Measurements from ENCODE around the gene OR6J1.
A peak's percentile ranks its signal among the peaks of the same experiment; 100 is the strongest.
"Not testable (repeated sequence)": the region's sequence is repeated elsewhere in the genome, so short reads cannot be mapped to it uniquely, and the experiment has no call there.

The OR6J1 gene

GRCh38 chr14:22601456-22601855 lies 42.7 kb downstream of the OR6J1 start:
- DNase-seq: no peak

- DNase-seq: no peak
These were observed 44.1 kb downstream of the OR6J1 start for GRCh38 chr14:22600027-22600426.

DNA sequence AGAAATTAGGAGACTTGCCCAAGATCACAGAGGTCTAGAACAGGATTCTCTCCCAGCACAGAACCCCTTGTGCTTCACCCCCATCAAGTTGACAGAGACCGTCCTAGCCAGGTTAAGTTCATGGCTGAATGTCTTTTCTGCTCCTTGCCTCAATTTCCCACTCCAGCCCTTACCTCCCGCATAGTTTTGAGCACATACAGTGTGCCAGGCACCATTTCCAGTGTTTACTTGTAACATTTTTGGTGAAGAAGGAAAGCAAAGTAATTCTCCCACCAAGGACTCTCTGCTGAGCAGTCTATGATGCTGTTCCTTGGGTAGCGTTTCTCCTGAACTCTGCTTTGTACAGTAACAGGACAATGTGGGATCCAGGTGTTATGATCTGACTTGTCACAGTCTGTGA lies 44.8 kb downstream of the OR6J1 start:
- no peak for DNase-seq

DNA sequence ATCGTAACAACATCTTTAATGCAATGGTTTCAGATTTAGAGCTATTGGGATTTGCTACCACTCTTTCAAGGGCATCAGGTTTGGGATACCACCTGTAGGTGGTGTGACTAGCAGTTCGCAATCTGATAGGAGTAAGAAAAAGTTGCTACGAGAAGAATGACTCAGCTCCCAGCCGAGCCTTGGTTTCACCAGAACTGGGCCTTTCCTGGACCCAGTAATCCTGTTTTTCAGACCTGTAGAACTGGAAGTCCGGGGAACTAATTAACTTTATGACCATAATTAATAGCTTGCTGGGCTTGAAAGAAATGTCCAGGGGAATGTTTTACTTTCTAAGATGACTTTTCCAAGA lies 45.3 kb downstream of the OR6J1 start:
- DNase-seq: peak; percentile 38

GRCh38 chr14:22598099-22598895 lies 45.9 kb downstream of the OR6J1 start, which contains the start of gene ABHD4:
Gene ABHD4 (plus strand): TSS chr14:22598300. CDS start chr14:22598307, 7 bp downstream.
- peak; percentile 79 for DNase-seq

GRCh38 chr14:22597771-22598098 lies 46.4 kb downstream of the OR6J1 start:
- DNase-seq: no peak

DNA sequence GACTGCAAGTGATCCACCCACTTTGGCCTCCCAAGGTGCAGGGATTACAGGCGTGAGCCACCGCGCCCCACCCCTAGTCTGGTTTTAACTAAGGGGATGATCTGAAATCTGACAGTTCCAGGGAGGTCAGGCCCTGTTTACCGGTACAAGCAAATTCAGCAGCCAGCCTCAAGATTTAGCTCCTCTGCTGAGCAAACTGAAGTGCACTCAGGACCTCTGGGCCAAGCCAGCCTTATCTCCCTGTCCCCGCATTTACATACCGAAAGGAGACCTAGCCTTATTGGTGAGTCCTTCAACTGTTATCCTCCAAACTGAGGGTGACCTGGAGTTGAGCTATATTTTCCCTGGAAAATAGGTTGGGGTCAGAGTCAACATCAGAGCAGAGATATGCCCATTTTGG lies 46.9 kb downstream of the OR6J1 start:
- DNase-seq: no peak

DNA sequence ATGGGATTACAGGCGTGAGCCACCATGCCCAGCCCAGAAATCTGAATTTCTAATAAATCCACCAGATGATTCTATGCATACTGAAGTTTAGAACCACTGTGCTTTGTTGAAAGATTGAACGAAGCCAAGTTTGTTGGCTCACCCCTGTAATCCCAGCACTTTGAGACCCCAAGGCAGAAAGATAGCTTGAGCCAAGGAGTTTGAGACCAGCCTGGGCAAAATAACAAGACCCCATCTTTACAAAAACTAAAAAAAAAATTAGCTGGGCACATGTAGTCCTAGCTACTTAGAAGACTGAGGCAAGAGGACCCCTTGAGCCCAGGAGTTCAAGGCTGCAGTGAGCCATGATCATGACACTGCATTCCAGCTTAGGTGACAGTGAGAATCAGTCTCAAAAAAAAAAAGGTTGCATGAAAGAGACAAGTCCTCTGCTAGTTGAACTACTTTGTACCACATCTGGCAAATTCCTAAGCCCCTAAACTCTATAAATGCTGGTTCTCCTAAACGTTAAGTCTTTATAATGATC lies 47.7 kb downstream of the OR6J1 start:
- no peak for DNase-seq

- no peak for DNase-seq
These were observed 49.9 kb downstream of the OR6J1 start for GRCh38 chr14:22594156-22594716.

- no peak for DNase-seq
These were observed 50.6 kb downstream of the OR6J1 start for GRCh38 chr14:22593601-22594000.

DNA sequence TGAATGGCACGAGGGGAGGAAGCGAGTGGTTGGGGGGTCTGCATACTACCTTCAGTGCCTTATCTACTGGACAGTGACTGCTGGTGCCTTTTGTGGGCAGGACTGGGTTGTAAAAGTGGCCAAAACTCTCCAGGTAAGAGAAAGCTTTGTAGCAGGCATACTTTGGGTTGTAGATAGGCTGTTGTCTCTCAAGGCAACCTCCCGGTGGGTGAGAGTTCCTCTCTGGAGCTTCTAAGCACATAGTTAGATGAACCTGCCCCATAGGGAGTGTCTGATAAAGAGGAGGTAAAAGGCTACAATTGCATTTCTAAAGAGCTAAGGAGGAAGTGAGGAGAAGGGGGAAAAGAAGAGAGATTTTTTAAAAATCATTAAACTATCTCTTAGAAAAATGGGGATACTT lies 51.0 kb downstream of the OR6J1 start:
- no peak for DNase-seq

GRCh38 chr14:22589096-22589839 lies 54.9 kb downstream of the OR6J1 start, which contains the start of gene DAD1:
Gene DAD1 (minus strand): TSS chr14:22589224. CDS start chr14:22589157, 67 bp downstream.
- DNase-seq: peak; percentile 100

DNA sequence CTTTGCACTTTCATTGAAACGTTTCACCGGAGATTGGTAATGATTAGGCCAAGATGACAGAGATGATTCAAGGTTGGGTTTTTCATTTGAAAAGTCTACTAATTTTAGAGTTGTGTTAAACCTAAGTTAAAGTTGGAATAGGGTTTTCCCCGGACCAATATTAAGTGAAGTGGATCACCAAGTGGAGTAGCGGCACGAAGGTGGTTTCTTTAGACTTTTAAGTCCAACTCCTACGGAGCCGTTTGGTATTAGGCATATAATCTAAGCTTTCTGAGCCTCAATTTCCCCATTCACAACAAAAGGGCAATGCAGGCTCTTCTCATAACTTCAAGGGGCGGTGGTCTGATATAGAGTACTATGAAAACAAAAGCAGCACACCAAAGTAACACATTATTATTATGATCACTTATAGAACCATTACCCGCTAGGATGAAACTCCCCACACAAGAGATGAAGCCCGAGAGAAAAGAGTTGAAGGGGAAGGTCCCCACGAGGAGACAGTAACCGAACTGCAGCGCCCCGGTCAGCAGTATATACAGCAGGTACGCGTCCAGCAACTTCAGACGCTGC lies 55.5 kb downstream of the OR6J1 start:
- no peak for DNase-seq

- DNase-seq: not testable (repeated sequence)
These were observed 56.3 kb downstream of the OR6J1 start for GRCh38 chr14:22587677-22588422.

DNA sequence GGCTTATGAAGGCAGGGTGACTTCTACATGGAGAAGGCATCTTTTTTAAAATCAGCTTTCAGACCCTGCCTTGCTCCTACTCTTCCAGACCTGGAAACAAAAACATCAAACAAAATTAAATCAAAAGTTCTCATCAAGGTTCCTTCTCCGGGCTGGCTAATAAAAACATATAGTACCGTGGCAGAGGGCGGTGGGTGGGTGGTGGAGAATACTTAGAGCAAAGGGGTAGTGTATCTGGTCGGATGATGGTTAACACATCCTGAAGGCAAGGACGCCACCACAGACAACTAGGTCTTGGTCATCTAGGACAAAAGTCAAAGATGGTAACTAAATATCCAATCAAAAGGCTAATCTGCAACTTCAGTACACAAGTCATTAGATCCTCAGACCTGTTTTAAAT lies 56.9 kb downstream of the OR6J1 start:
- no peak for DNase-seq

DNA sequence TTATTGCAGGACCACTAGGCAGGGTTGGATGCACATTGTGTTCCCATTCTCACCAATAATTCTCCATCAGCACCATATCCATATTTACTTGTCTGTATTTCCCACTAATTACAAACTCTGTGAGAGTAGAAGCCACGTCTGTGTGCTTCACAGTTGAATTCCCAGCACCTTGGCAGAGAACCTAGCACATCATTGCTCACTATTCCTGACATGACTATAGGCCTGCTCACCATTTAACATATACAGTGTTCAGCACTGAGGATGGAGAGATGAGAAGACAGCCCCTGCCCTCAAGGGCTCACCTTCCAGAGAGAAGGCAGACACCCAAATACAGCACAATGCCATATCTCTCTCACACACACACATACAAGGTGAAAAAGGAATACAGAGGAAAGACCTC lies 60.2 kb downstream of the OR6J1 start:
- DNase-seq: no peak
